ENCODE results near the gene FOXP2. TPM values are rescaled to one million over a fixed set of nuclear protein-coding genes. Genes with fewer than 3 reads are reported as not detected.

The FOXP2 gene
- polyA plus RNA-seq, 3 donors = not detected

GRCh38 chr7:114567416-114567815 is 152.8 kb downstream of the FOXP2 start:
- no peaks in the 10 kb centered on the region for H3K4me1 ChIP-seq (ENCODE audit: control insufficient read depth in 1 of 2, insufficient read depth in 2 of 2, low read length in 2 of 2)
- intact Hi-C loops (cut with micrococcal nuclease) = no loop called here
- H3K9me3 Mint-ChIP-seq = peaks cover 0 to 4% (median 0%) of the 10 kb centered on the region in 7 donors
- H3K4me3 Mint-ChIP-seq = no peak overlapping the region
- no peak overlapping the region for H2AFZ ChIP-seq (ENCODE audit: insufficient read depth, low read depth, low read length, poor library complexity, severe bottlenecking)
- no peaks in the 10 kb centered on the region for H3K36me3 Mint-ChIP-seq
- H3K27me3 Mint-ChIP-seq (ENCODE audit: low read depth in 3 of 3) = no peaks in the 10 kb centered on the region
- no CpG with 5 or more reads among the region's 2 CpGs for WGBS (ENCODE audit: insufficient coverage)
- no peaks in the 10 kb centered on the region for H3K4me1 Mint-ChIP-seq
- no peak overlapping the region for H3K4me3 ChIP-seq (replicated peaks in 1 of 3; ENCODE audit: low read depth in 2 of 3, low read length in 3 of 3)
- no peak overlapping the region for H3K4me2 ChIP-seq (replicated peaks; ENCODE audit: extremely low read depth, low read length, poor library complexity, severe bottlenecking)
- H3K9ac ChIP-seq (ENCODE audit: insufficient read depth, low read length, poor library complexity, severe bottlenecking) = no peak overlapping the region
- TF ChIP-seq CTCF (IDR thresholded peaks at IDR 0.05) = no peak
- no peak overlapping the region for H3K27ac ChIP-seq (ENCODE audit: low read depth in 1 of 2, low read length in 2 of 2)
- H4K20me1 ChIP-seq (ENCODE audit: insufficient read depth, low read length) = no peaks in the 10 kb centered on the region
- DNase-seq = no peak
- H3K79me2 ChIP-seq (ENCODE audit: insufficient read depth, low read length) = no peaks in the 10 kb centered on the region
- H3K9me3 ChIP-seq (replicated peaks in 1 of 2; ENCODE audit: control insufficient read depth in 1 of 2, insufficient read depth in 1 of 2, low read length in 2 of 2) = no peaks in the 10 kb centered on the region
- H3K36me3 ChIP-seq (replicated peaks in 1 of 2; ENCODE audit: control insufficient read depth in 1 of 2, insufficient read depth in 2 of 2, low read length in 2 of 2) = no peaks in the 10 kb centered on the region
- no peak overlapping the region for H3K27ac Mint-ChIP-seq
- H3K27me3 ChIP-seq (ENCODE audit: control insufficient read depth in 2 of 2, insufficient read depth in 2 of 2, low read length in 2 of 2) = no peaks in the 10 kb centered on the region

GRCh38 chr7:114569220-114569619 is 154.6 kb downstream of the FOXP2 start:
- Histone ChIP-seq H3K4me1 (ENCODE audit: control insufficient read depth in 1 of 2, insufficient read depth in 2 of 2, low read length in 2 of 2) (no peaks in the 10 kb centered on the region), H2AFZ (ENCODE audit: insufficient read depth, low read depth, low read length, poor library complexity, severe bottlenecking) (no peak overlapping the region), H4K20me1 (ENCODE audit: insufficient read depth, low read length) (no peaks in the 10 kb centered on the region), H3K79me2 (ENCODE audit: insufficient read depth, low read length) (no peaks in the 10 kb centered on the region), H3K36me3 (replicated peaks in 1 of 2; ENCODE audit: control insufficient read depth in 1 of 2, insufficient read depth in 2 of 2, low read length in 2 of 2) (no peaks in the 10 kb centered on the region), H3K9me3 (replicated peaks in 1 of 2; ENCODE audit: control insufficient read depth in 1 of 2, insufficient read depth in 1 of 2, low read length in 2 of 2) (no peaks in the 10 kb centered on the region), H3K4me3 (replicated peaks in 1 of 3; ENCODE audit: low read depth in 2 of 3, low read length in 3 of 3) (no peak overlapping the region), H3K27ac (ENCODE audit: low read depth in 1 of 2, low read length in 2 of 2) (no peak overlapping the region), H3K4me2 (replicated peaks; ENCODE audit: extremely low read depth, low read length, poor library complexity, severe bottlenecking) (no peak overlapping the region), H3K9ac (ENCODE audit: insufficient read depth, low read length, poor library complexity, severe bottlenecking) (no peak overlapping the region), H3K27me3 (ENCODE audit: control insufficient read depth in 2 of 2, insufficient read depth in 2 of 2, low read length in 2 of 2) (no peaks in the 10 kb centered on the region)
- no CpG with 5 or more reads among the region's 1 CpG for WGBS (ENCODE audit: insufficient coverage)
- Mint-ChIP-seq H3K4me1 (no peaks in the 10 kb centered on the region), H3K27ac (no peak overlapping the region), H3K27me3 (ENCODE audit: low read depth in 3 of 3) (no peaks in the 10 kb centered on the region), H3K36me3 (no peaks in the 10 kb centered on the region), H3K4me3 (no peak overlapping the region), H3K9me3 (peaks cover 0 to 4% (median 0%) of the 10 kb centered on the region in 7 donors)
- intact Hi-C loops (cut with micrococcal nuclease) = no loop called here
- TF ChIP-seq CTCF (IDR thresholded peaks at IDR 0.05) = no peak
- no peak for DNase-seq
